WTC11 (cell line): ENCODE measurements around the gene ASXL3. TPM values are rescaled to one million over a fixed set of nuclear protein-coding genes. Genes with fewer than 3 reads are reported as not detected.

Experiments used
- ATAC-seq: fragments of 200-7000 bp; cut with Tn5 transposase; 2 replicates; pipeline ENCODE4 v1.10.0; 2021; ENCODE audit warnings: mild to moderate bottlenecking, moderate library complexity
- CTCF ChIA-PET: fragments of 300-600 bp; sonication (Branson Sonifier 250); formaldehyde crosslinking; loops from one replicate; lab custom pipeline; 2021; ENCODE audit warnings: antibody characterized with exemption; lab: Charles Lee
- POLR2A ChIA-PET: fragments of 350-600 bp; sonication (Branson Sonifier 250); formaldehyde crosslinking; loops from one replicate; lab custom pipeline; 2021; ENCODE audit warnings: antibody characterized with exemption; lab: Charles Lee
- DNase-seq: peaks from one replicate; pipeline ENCODE4 v3.0.0; 2021; ENCODE audit warnings: low spot score
- H3K27ac Mint-ChIP-seq: 2 replicates; pipeline ENCODE4 v1.8.0; 2021; ENCODE audit warnings: mixed read lengths
- H3K27me3 Mint-ChIP-seq: 2 replicates; pipeline ENCODE4 v1.8.0; 2021; ENCODE audit warnings: low read depth, mild to moderate bottlenecking, moderate library complexity, mixed read lengths
- H3K36me3 Mint-ChIP-seq: 2 replicates; pipeline ENCODE4 v1.8.0; 2021; ENCODE audit warnings: mixed read lengths
- H3K4me1 Mint-ChIP-seq: 2 replicates; pipeline ENCODE4 v1.8.0; 2022; ENCODE audit warnings: mixed read lengths
- H3K4me3 Mint-ChIP-seq: 2 replicates; pipeline ENCODE4 v1.8.0; 2021; ENCODE audit warnings: mild to moderate bottlenecking, moderate library complexity, mixed read lengths
- H3K9me3 Mint-ChIP-seq: 2 replicates; pipeline ENCODE4 v1.8.0; 2021; ENCODE audit warnings: mixed read lengths
- ATF6 ChIP-seq: sonication (generic); formaldehyde crosslinking; IDR thresholded peaks from 2 replicates; pipeline ENCODE4 v1.8.1; 2023; ENCODE audit warnings: mild to moderate bottlenecking, missing genetic modification reagents
- JAZF1 ChIP-seq: fragments of 250-450 bp; sonication (Bioruptor Pico); IDR thresholded peaks from 2 replicates; pipeline ENCODE4 v1.9.0; 2021; ENCODE audit warnings: moderate library complexity, mild to moderate bottlenecking, inconsistent platforms
- RELA ChIP-seq: sonication (generic); formaldehyde crosslinking; IDR thresholded peaks from 2 replicates; pipeline ENCODE4 v1.8.1; 2022; ENCODE audit warnings: missing genetic modification reagents, mild to moderate bottlenecking, borderline replicate concordance
- SOX15 ChIP-seq: fragments of 250-450 bp; sonication (Bioruptor Pico); IDR thresholded peaks from 2 replicates; pipeline ENCODE4 v1.9.0; 2021; ENCODE audit warnings: mild to moderate bottlenecking
- TCF7 ChIP-seq: sonication (generic); formaldehyde crosslinking; IDR thresholded peaks from 2 replicates; pipeline ENCODE4 v1.8.0; 2022; ENCODE audit warnings: mild to moderate bottlenecking, low read depth, missing genetic modification reagents, moderate library complexity
- TEAD4 ChIP-seq: sonication (generic); formaldehyde crosslinking; IDR thresholded peaks from 2 replicates; pipeline ENCODE4 v1.8.0; 2022; ENCODE audit warnings: mild to moderate bottlenecking, missing genetic modification reagents
- ZMAT4 ChIP-seq: fragments of 250-450 bp; sonication (Bioruptor Pico); IDR thresholded peaks from 2 replicates; pipeline ENCODE4 v1.9.0; 2021; ENCODE audit warnings: mild to moderate bottlenecking
- total RNA-seq: library from RNA; stranded (reverse); gene quantifications from 3 replicates; pipeline ENCODE4 v1.2.3, GENCODE V29; 2021
- TF ChIP-seq, protein P1 (sequence below): fragments of 250-450 bp; sonication (Bioruptor Pico); IDR thresholded peaks from 2 replicates; pipeline ENCODE4 v1.9.0; 2021; ENCODE audit warnings: moderate library complexity, mild to moderate bottlenecking, inconsistent platforms, borderline replicate concordance
- TF ChIP-seq, protein P2 (sequence below): sonication (generic); formaldehyde crosslinking; IDR thresholded peaks from 2 replicates; pipeline ENCODE4 v1.8.1; 2022; ENCODE audit warnings: missing genetic modification reagents, borderline replicate concordance
- TF ChIP-seq, protein P3 (sequence below): fragments of 250-450 bp; sonication (Bioruptor Pico); IDR thresholded peaks from 2 replicates; pipeline ENCODE4 v1.9.0; 2021; ENCODE audit warnings: mild to moderate bottlenecking
- TF ChIP-seq, protein P4 (sequence below): sonication (generic); formaldehyde crosslinking; IDR thresholded peaks from 2 replicates; pipeline ENCODE4 v1.8.0; 2023; ENCODE audit warnings: missing genetic modification reagents, mild to moderate bottlenecking, borderline replicate concordance

Gene ASXL3
- total RNA-seq, 1 experiment from 2014 or later = 0.35 TPM

- DNase-seq = no peak
- POLR2A ChIA-PET = no interaction called here
- peak; percentile 96 for ATAC-seq
Measured at GRCh38 chr18:33560686-33561370, 17.2 kb upstream of the ASXL3 start.

DNA sequence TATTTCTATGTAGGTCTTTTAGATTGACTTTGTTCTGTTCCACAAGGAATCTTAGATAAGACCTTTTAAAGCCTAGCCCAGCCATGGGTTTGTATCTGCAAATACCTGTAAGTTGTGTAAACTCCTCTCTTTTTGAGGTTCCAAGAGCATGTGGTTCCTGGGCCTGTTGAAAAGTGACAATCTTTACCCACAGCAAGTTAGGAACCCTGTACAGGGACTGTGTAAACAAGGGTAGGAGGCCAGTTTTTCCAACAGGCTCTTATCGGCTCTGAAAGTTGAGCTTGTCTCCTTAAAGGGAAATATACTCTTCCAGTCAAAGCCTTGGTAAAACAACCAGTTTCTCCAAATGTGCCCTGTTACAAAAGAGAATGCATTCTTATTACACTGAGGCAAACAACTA, 15.3 kb upstream of the ASXL3 start:
- H3K36me3 Mint-ChIP-seq = peaks cover 16% of the 10 kb centered on the region

More at GRCh38 chr18:33560686-33561370, 17.2 kb upstream of the ASXL3 start:
- peaks cover 25% of the 10 kb centered on the region for H3K9me3 Mint-ChIP-seq
- no peak for TF ChIP-seq ZMAT4 (CRISPR knock-in tag)
- no peak for TF ChIP-seq SOX15
- 0 out of 2 replicates have a peak, but pooled peaks have one; percentile 25 for TF ChIP-seq JAZF1 (CRISPR knock-in tag)
- TF ChIP-seq ATF6 (CRISPR knock-in tag) = no peak
- TF ChIP-seq TEAD4 (CRISPR knock-in tag) = no peak
- TF ChIP-seq TCF7 (CRISPR knock-in tag) = no peak
- H3K4me1 Mint-ChIP-seq = peaks cover 6% of the 10 kb centered on the region
- H3K36me3 Mint-ChIP-seq = peaks cover 9% of the 10 kb centered on the region
- CTCF ChIA-PET = no interaction called here
- peak overlapping the region; percentile 17; the same call in 1 of the 2 replicates for H3K27ac Mint-ChIP-seq
- no peak overlapping the region for H3K4me3 Mint-ChIP-seq
- H3K27me3 Mint-ChIP-seq = no peaks in the 10 kb centered on the region

More for the DNA sequence above, 15.3 kb upstream of the ASXL3 start:
- ATAC-seq (no peak), DNase-seq (no peak)
- Mint-ChIP-seq H3K4me1 (peaks cover 6% of the 10 kb centered on the region), H3K4me3 (no peak overlapping the region), H3K27me3 (no peaks in the 10 kb centered on the region), H3K9me3 (peaks cover 35% of the 10 kb centered on the region), H3K27ac (no peak overlapping the region)
- TF ChIP-seq, protein P1, sequence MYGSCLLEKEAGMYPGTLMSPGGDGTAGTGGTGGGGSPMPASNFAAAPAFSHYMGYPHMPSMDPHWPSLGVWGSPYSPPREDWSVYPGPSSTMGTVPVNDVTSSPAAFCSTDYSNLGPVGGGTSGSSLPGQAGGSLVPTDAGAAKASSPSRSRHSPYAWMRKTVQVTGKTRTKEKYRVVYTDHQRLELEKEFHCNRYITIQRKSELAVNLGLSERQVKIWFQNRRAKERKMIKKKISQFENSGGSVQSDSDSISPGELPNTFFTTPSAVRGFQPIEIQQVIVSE (CRISPR knock-in tag) = no peak
- TF ChIP-seq, protein P2, sequence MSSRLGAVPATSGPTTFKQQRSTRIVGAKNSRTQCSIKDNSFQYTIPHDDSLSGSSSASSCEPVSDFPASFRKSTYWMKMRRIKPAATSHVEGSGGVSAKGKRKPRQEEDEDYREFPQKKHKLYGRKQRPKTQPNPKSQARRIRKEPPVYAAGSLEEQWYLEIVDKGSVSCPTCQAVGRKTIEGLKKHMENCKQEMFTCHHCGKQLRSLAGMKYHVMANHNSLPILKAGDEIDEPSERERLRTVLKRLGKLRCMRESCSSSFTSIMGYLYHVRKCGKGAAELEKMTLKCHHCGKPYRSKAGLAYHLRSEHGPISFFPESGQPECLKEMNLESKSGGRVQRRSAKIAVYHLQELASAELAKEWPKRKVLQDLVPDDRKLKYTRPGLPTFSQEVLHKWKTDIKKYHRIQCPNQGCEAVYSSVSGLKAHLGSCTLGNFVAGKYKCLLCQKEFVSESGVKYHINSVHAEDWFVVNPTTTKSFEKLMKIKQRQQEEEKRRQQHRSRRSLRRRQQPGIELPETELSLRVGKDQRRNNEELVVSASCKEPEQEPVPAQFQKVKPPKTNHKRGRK (CRISPR knock-in tag) = no peak
- TF ChIP-seq, protein P3, sequence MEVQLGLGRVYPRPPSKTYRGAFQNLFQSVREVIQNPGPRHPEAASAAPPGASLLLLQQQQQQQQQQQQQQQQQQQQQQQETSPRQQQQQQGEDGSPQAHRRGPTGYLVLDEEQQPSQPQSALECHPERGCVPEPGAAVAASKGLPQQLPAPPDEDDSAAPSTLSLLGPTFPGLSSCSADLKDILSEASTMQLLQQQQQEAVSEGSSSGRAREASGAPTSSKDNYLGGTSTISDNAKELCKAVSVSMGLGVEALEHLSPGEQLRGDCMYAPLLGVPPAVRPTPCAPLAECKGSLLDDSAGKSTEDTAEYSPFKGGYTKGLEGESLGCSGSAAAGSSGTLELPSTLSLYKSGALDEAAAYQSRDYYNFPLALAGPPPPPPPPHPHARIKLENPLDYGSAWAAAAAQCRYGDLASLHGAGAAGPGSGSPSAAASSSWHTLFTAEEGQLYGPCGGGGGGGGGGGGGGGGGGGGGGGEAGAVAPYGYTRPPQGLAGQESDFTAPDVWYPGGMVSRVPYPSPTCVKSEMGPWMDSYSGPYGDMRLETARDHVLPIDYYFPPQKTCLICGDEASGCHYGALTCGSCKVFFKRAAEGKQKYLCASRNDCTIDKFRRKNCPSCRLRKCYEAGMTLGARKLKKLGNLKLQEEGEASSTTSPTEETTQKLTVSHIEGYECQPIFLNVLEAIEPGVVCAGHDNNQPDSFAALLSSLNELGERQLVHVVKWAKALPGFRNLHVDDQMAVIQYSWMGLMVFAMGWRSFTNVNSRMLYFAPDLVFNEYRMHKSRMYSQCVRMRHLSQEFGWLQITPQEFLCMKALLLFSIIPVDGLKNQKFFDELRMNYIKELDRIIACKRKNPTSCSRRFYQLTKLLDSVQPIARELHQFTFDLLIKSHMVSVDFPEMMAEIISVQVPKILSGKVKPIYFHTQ (CRISPR knock-in tag) = no peak
- TF ChIP-seq RELA (CRISPR knock-in tag) = no peak
- TF ChIP-seq, protein P4, sequence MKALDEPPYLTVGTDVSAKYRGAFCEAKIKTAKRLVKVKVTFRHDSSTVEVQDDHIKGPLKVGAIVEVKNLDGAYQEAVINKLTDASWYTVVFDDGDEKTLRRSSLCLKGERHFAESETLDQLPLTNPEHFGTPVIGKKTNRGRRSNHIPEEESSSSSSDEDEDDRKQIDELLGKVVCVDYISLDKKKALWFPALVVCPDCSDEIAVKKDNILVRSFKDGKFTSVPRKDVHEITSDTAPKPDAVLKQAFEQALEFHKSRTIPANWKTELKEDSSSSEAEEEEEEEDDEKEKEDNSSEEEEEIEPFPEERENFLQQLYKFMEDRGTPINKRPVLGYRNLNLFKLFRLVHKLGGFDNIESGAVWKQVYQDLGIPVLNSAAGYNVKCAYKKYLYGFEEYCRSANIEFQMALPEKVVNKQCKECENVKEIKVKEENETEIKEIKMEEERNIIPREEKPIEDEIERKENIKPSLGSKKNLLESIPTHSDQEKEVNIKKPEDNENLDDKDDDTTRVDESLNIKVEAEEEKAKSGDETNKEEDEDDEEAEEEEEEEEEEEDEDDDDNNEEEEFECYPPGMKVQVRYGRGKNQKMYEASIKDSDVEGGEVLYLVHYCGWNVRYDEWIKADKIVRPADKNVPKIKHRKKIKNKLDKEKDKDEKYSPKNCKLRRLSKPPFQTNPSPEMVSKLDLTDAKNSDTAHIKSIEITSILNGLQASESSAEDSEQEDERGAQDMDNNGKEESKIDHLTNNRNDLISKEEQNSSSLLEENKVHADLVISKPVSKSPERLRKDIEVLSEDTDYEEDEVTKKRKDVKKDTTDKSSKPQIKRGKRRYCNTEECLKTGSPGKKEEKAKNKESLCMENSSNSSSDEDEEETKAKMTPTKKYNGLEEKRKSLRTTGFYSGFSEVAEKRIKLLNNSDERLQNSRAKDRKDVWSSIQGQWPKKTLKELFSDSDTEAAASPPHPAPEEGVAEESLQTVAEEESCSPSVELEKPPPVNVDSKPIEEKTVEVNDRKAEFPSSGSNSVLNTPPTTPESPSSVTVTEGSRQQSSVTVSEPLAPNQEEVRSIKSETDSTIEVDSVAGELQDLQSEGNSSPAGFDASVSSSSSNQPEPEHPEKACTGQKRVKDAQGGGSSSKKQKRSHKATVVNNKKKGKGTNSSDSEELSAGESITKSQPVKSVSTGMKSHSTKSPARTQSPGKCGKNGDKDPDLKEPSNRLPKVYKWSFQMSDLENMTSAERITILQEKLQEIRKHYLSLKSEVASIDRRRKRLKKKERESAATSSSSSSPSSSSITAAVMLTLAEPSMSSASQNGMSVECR (CRISPR knock-in tag) = no peak
- ChIA-PET CTCF (no interaction called here), POLR2A (no interaction called here)
